HG03095 (cell line): ENCODE data around the gene CD101.
A peak's percentile ranks its signal among the peaks of the same experiment; 100 is the strongest.

Experiments
- ATAC-seq: cut with Tn5 transposase; IDR thresholded peaks from one replicate; pipeline ENCODE4 v1.9.1; 2021; ENCODE audit warnings: moderate library complexity; ENCODE audit not compliant: unreplicated experiment

The CD101 gene

DNA sequence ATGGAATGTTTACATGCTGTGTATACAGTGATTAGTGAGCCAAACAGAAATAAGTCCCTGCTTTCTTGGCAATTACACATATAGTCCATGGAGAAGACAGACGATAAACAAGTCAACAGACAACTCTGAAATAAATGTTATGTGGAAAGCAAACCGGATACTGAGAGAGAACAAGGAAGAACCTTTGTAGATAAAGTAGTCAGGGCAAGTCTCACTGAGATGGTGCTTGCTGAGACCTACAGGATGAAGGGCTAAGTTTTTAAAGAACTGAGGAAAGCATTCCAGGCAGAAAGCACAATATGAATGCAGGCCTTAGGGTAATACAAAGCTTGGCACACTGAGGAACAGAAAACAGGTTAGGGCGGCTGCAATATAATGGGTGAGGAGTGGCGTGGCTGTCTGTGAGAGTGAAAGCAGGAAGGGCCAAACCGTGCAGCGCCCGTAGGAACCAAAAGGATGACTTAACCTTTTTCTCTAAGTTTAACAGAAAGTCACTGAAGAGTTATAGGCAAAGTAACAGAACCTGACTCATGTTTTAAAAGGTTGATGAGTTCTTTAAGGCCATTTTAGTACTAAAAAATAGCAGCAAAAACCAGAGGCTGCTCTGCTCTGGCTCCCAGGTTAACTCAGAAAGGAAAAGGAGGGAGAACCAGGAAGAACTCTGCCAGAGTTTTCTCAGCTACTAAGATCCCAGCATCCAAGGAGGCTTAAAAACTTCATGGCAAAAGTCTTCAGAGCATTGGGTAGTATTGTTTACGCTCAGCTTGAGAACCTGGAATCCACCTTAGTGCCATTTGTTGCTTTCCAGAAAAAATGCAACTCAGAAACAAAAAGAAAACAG, 49.9 kb downstream of the CD101 start:
- peak; percentile 86 for ATAC-seq

DNA sequence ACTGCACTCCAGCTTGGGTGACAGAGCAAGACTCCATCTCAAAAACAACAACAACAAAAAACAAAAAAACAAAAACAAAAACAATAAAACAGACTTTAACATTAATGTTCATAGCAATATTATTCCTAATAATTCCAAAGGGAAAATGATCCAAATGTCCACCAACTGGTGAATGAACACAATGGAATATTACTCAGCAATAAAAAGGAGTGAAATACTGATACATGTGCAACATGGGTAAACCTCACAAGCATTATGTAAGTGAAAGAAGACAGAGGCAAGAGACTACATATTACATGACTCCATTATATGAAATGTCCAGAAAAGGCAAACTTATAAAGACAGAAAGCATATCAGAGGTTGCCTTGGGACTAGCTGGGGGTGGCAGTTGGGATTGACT, 52.5 kb downstream of the CD101 start:
- no peak for ATAC-seq

DNA sequence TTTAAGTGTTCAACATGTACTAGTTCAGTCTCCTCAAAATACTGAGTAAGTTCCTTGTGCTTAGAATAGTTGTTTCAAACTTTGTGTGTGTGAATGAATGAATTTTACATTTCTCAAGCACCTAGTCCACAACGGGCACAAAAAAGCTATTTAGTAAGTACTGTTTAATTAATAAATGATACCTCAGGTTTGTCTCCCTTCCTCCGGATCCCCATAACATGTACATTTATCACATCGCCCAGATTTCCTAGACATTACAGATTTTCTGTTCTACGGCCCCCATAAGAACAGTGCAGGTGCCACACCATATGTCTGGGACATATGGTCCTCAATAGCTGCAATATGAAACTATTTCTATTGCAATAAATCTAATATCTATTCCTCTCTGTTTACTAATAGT, 57.2 kb downstream of the CD101 start:
- no peak for ATAC-seq

DNA sequence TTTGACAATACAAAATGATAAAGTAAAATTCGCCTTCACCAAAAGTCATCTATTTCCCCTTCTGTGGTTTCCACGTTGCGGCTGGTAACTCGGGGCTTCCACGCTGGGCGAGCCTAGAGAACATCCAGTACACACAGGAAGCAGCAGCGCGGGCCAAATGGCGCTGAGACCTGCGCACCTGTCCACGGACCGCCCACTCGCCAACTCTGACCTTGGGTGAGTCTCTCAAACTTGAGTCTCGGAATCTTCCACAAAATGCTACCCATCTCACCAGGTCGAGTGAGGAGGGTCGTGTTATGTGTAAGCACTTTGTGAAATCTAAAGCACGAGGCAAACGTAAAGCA, 57.7 kb downstream of the CD101 start:
- ATAC-seq = peak; percentile 29

DNA sequence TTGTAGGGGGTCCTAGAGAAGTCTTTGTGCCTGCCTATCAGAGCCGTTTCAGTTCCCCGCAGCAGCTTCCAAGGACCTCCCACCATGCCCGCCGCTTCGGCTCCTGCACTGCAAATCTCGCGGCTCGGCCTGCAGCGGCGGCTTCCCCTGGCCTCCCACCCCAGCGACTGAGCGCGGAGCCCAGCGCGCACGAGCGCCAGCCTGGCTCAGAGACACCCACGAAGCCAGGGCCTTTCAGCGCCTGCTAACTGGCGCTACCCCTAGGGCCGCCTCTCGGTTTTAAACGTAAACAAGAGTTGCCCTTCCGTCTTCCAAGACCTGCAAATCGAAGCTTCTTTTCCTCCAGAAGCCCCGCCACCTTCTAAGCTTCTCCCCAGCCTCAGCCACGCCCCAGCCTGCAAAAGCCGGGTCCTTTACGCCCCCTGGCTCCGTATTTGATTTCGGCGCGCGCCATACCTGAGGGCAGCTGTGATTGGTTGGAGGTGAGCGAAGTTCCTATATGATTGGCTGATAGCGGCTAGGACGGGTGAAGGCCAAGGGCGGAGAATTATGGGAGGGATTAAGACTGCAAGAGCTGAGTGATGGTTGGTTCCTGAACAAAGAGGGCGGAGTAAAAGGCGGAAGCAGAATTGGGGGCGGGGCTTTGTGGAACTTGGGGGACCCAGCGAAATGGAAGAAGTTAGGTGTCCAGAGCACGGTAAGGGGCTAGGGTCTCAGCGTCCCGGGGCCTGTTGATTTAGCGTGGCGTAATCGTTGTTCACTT, 58.3 kb downstream of the CD101 start, which contains the start of gene TTF2:
TSS of gene TTF2 (plus strand) at position 649 of the 763 bp plus-strand sequence. CDS start at position 670, 21 bp downstream.
- peak; percentile 90 for ATAC-seq

DNA sequence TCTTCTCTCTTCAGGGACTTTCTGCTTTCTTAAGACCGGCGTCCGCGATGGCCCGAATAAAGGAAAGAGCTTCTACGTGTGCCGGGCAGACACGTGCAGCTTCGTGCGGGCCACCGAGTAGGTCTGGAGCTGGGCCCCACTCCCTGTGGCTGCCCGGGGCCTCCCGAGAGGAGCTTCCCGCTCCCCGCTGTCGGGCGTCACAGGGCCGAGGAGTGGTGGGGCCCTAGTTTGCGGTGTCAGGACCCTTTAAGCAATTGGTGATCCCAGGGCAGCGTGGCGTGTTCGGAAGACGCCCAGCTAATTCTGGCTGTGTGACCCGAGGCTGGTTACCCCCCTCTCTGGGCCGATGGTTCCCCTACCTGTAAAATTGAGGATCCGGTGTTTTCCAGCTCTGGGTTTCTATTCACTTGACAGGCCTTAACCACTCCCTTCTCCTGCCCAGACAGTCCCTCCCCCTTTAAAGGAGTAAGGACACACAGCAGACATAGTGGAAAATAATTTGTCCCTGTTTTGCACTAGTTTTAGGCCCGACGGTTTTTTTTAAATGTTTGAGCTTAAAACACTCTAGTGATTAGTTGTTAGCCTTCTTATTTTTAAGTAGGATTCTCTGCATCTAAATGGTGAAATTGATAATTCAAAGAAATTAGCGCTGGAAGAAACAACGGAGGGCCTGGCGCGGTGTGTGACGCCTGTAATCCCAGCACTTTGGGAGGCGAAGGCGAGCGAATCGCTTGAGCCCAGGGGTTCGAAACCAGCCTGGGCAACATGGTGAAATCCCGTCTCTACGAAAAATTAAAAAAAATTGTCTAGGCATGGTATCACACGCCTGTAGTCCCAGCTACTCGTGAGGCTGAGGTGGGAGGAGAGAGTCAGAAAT, 59.1 kb downstream of the CD101 start:
- ATAC-seq = no peak

DNA sequence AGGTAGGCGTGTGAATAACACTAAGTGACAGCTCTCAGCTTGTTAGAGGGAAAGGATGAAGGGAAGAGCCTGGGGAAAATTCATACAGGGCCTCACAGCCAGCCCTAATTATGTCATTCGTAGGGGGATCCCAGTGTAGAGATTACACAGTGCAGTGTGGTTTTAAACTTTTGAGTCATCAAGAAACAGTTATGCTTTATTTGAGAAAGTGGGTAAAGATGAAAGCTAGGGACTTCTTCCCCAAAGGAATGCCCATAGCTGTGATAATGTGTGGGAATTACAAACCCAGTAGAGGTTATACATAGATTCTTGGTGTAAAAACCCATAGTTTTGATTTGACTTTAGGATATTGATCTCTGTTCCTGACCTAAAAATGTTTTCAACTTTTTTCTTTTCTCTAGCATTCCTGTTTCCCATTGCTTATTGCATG, 60.4 kb downstream of the CD101 start:
- ATAC-seq = peak; percentile 34

DNA sequence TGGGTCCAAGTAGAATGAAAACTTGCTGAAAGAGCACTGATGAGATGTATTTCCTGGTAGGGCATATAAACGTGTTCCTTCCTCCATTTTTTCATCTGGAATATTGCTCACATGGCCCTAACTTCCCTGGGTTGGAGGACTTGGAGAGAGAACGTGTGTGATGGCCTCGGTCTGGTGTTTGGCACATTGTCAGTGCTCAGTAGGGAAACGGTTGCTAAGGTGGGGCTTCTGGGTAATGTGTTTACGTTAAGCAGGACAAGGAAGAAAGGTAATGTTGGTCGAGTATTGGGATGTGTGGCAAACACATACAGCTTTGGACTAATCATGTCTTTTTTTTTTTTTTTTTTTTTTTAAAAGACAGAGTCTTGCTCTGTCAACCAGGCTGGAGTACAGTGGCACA, 64.8 kb downstream of the CD101 start:
- ATAC-seq = no peak

DNA sequence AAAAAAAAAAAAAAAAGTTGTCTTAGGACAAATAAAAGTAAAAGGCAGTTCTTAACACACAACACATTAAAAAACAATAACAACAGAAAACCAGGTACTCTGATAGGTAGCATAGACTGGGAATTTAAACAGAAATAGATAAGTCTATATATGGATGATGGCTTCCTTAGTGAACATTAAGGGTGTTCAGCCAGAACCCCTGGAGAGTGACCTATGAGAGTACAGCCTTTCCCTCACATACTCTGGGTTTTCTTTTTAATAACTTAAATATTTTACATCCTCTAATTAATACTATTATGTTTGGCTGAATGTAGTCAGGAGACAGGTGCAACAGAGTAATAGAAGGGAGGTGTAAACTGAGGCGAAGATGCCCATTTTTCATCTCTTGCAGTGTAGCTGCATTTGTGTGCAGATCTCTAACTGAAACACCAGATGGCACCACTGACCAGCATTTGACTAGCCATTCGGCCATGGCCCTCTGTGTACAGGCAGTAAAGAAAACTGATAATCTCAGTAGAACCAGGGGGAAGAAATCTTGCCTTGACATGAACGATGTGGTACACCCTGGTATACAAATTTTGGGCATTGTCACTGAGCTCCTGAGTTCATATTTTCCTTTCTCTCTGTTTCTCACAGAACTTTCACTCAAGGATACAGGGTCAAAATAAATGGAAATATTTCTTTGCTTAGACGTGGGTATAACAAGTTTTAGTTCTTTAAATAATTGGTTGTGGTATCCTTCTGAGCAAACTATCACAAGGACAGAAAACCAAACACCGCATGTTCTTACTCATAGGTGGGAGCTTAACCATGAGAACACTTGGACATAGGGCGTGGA, 66.2 kb downstream of the CD101 start:
- no peak for ATAC-seq

DNA sequence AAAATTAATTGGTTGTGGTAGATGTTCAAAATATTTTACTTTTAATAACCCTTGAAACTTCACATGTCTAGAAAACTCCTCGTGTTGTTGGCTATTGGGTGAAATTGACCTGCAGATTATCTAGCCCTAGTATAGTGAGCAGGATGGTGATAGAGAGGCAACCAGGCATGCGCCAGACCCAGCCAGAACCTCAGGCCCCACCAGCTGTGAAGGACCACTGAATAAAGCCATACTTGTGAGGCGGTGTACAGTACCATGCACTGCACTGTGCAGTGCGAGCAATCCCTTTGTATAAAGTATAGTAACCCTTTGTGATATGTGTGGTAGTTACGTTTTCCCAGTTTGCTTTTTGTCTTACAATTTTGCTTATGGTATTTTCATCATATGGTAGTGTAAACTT, 67.0 kb downstream of the CD101 start:
- no peak for ATAC-seq

DNA sequence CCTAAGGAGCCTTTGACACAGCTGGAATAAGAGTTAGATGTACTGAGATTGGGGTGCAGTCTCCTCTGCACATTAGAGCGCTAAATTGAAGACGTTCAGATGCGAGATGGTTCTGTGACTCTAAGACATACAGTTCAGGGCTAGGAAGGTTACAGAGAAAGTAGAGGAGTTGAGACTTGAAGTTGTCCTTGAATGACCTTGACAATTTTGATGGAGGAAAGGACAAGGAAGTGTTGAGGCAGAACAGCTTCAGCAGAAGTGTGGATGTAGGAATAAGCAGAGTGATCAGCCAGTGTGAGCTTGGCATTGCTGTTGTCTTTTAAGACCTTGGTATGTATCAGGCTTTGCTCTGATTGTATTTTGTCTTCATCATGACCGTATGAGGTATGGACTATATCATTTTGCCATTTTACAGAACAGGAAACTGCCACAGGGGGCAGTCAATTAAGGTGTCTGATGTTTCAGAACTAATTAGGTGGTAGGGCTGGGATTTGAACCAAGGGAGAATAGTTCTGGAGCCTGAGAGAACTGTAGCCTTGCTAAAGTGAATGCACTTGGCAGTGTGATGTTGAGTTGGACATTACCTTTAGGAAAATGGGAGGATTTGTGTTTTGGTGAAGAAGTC, 67.8 kb downstream of the CD101 start:
- no peak for ATAC-seq

DNA sequence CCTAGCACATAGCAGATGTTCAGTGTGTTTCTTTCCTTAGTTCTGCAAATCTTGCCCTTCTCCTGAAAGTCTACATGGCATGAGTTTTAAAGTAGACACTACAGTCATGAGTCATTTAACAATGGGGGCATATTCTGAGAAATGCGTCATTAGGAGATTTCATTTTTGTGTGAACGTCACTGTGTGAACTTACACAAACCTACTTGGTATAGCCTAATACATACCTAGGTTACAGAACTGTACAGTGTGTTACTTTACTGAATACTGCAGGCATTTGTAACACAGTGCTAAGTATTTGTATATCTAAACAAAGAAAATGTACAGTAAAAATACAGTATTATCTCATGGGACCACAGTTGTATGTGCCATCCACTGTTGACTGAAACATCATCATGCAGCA, 68.6 kb downstream of the CD101 start:
- ATAC-seq = no peak

DNA sequence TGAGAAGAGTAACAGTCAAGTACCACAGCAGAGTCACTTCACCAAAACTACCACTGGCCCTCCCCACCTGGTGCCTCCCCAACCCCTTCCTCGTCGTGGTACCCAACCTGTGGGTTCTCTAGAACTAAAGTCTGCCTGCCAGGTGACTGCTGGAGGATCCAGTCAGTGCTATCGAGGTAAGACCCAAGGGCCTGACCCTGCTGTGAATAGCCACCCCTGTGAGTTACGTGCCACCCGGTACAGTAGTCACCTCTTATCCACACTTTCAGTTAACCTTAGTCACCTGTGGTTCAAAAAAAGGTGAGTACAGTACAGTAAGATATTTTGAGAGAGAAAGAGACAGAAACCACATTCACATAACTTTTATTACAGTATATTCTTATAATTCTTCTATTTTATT, 75.1 kb downstream of the CD101 start:
- ATAC-seq = no peak

DNA sequence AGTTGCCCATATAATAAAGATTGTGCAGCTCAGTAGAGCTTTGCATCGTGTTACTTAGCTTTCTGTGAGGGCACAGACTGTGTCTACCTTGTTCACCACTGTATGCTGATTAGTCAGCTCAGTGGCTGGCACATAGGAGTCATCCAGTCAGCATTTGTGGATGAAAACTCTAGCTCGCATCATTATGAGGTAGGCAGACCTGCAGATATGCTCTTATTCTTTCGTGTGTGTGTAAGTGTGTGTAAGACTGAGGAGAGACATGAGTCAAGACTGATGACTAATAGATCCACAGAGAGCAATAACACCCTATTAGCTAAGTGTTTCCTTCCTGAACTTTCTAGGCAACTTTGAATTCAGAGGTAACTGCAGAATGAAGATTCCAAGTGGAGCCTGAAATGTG, 75.7 kb downstream of the CD101 start:
- no peak for ATAC-seq

DNA sequence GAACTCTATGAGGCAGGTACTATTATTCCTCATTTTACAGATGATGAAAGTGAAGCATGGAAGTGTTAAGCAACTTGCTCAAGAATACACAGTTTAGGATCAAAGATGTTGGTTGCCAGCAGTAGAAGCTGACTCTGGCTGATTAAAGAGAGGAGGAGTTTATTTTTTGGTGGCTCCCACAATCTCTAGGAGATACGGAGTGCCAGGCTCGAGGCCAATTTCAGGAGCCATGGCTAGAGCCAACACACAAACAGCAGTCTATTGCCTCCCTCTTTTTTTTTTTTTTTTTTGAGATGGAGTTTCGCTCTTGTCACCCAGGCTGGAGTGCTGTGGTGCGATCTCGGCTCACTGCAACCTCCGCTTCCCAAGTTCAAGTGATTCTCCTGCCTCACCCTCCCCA, 78.2 kb downstream of the CD101 start:
- ATAC-seq = no peak

DNA sequence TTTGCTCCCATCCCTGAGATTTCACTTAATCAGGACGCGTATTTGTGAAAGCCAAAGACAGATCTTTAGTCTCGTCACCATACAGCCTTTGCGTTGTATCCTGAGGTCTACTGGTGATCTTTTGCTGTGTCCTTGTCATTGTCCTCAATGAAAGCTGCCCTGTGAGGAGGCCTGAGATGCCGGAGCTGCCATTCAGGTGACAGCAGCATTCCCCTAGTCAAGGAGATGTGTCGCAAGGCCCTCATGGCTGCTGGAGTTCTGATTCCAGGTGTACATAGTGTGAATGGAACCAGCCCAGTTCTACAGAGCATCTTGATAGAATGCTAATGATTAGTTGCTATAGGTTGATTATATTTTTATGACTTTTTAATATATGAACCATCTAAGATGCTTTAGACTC, 82.7 kb downstream of the CD101 start:
- no peak for ATAC-seq
